HepG2 (cell line): ENCODE results near the gene TAGAP. TPM values are rescaled to one million over a fixed set of nuclear protein-coding genes. Genes with fewer than 3 reads are reported as not detected.

Experiments used
- CBX2 ChIP-seq, 2 experiments: fragments of 200-600 bp in 1 of 2; sonication (generic); formaldehyde crosslinking in 1 of 2; IDR thresholded peaks; 2 replicates each; pipeline versions ENCODE4 v1.7.0 to v1.8.1; 2018 to 2022; ENCODE audit warnings: low read depth in 2 of 2, low read length in 1 of 2, mild to moderate bottlenecking in 1 of 2, missing genetic modification reagents in 1 of 2
- ELF1 ChIP-seq: sonication (generic); formaldehyde crosslinking; IDR thresholded peaks from 2 replicates; pipeline ENCODE4 v1.4.0; 2020; ENCODE audit warnings: missing genetic modification reagents
- MAX ChIP-seq: IDR thresholded peaks from 2 replicates; pipeline ENCODE4 v1.6.1; 2012; ENCODE audit warnings: inconsistent platforms
- MYNN ChIP-seq: sonication (generic); formaldehyde crosslinking; IDR thresholded peaks from 2 replicates; pipeline ENCODE4 v1.4.0; 2020; ENCODE audit warnings: mild to moderate bottlenecking, low read depth, missing genetic modification reagents
- POGK ChIP-seq: sonication (generic); formaldehyde crosslinking; conservative IDR thresholded peaks from 2 replicates; pipeline ENCODE4 v1.8.0; 2022; ENCODE audit warnings: mild to moderate bottlenecking, moderate library complexity, missing genetic modification reagents
- REPIN1 ChIP-seq: sonication (generic); formaldehyde crosslinking; IDR thresholded peaks from 2 replicates; pipeline ENCODE4 v1.8.0; 2022; ENCODE audit warnings: missing genetic modification reagents, low read depth, mild to moderate bottlenecking, borderline replicate concordance
- RNF2 ChIP-seq: fragments of 450-650 bp; conservative IDR thresholded peaks from 2 replicates; pipeline ENCODE4 v1.6.1; 2016; ENCODE audit warnings: low read depth
- RNF219 ChIP-seq: sonication (generic); formaldehyde crosslinking; IDR thresholded peaks from 2 replicates; pipeline ENCODE4 v1.5.0; 2020; ENCODE audit warnings: mild to moderate bottlenecking, missing genetic modification reagents
- SNAPC4 ChIP-seq: sonication (generic); formaldehyde crosslinking; IDR thresholded peaks from 2 replicates; pipeline ENCODE4 v1.4.0; 2020; ENCODE audit warnings: mild to moderate bottlenecking, missing genetic modification reagents
- SOX6 ChIP-seq, 2 experiments: fragments of 450-650 bp in 1 of 2; sonication (generic) in 1 of 2; formaldehyde crosslinking in 1 of 2; IDR thresholded peaks; 2 replicates each; pipeline versions ENCODE4 v1.4.0 to v1.6.1; 2017 to 2020; ENCODE audit warnings: antibody characterized with exemption in 1 of 2, mild to moderate bottlenecking in 1 of 2, missing genetic modification reagents in 1 of 2
- TEAD3 ChIP-seq: optimal IDR thresholded peaks from 2 replicates; pipeline ENCODE3; 2016; ENCODE audit warnings: borderline replicate concordance
- TP53 ChIP-seq: sonication (generic); formaldehyde crosslinking; conservative IDR thresholded peaks from 2 replicates; pipeline ENCODE4 v1.4.0; 2020; ENCODE audit warnings: missing genetic modification reagents
- ZEB1 ChIP-seq: IDR thresholded peaks from 2 replicates; pipeline ENCODE4 v1.6.1; 2012; ENCODE audit warnings: mild to moderate bottlenecking, low read depth, inconsistent platforms; ENCODE audit not compliant: insufficient replicate concordance
- ZNF101 ChIP-seq: sonication (generic); formaldehyde crosslinking; IDR thresholded peaks from 2 replicates; pipeline ENCODE4 v1.4.0; 2020; ENCODE audit warnings: mild to moderate bottlenecking, low read depth, missing genetic modification reagents, borderline replicate concordance
- ZNF430 ChIP-seq: sonication (generic); formaldehyde crosslinking; IDR thresholded peaks from 2 replicates; pipeline ENCODE4 v1.9.0; 2021; ENCODE audit warnings: mild to moderate bottlenecking, missing genetic modification reagents
- ZNF605 ChIP-seq: sonication (generic); formaldehyde crosslinking; IDR thresholded peaks from 2 replicates; pipeline ENCODE4 v1.8.0; 2022; ENCODE audit warnings: mild to moderate bottlenecking, missing genetic modification reagents
- ZNF660 ChIP-seq: sonication (generic); formaldehyde crosslinking; IDR thresholded peaks from 2 replicates; pipeline ENCODE4 v1.5.1; 2020; ENCODE audit warnings: mild to moderate bottlenecking, low read depth, missing genetic modification reagents, borderline replicate concordance
- ZNF850 ChIP-seq: sonication (generic); formaldehyde crosslinking; conservative IDR thresholded peaks from 2 replicates; pipeline ENCODE4 v1.9.0; 2021; ENCODE audit warnings: mild to moderate bottlenecking, missing genetic modification reagents
- polyA plus RNA-seq, 8 experiments: library from polyadenylated mRNA; depleted of rRNA in 3 of 8; stranded (reverse) in 7 of 8; unstranded in 1 of 8; fragments of >200 nt; fragmentation: Illumina TruSeq in 4 of 8; extraction: Trizol in 4 of 8; gene quantifications; 2 replicates each; pipeline versions ENCODE4 v1.2.1 to v1.2.3, GENCODE V29; 2011 to 2016; ENCODE audit warnings: low read depth in 4 of 8, missing spikeins in 1 of 8, mixed read lengths in 1 of 8; ENCODE audit not compliant: insufficient read depth in 1 of 8
- total RNA-seq, 5 experiments: library from RNA; depleted of rRNA; stranded (reverse); fragments of >200 nt; fragmentation: Illumina TruSeq; extraction: Trizol; gene quantifications; 2 replicates each; pipeline ENCODE4 v1.2.3, GENCODE V29; 2016; ENCODE audit warnings: low read depth in 1 of 5

The TAGAP gene
- total and polyA plus RNA-seq, 2 of the 13 experiments (the other 11 are each of a cell fraction or from before 2014, with no cell fraction given) = not detected

GRCh38 chr6:159042003-159042825 lies 2.6 kb downstream of the TAGAP start (continued):
- no peak for TF ChIP-seq SNAPC4
- TF ChIP-seq MAX = no peak
- TF ChIP-seq ZNF605 (CRISPR knock-in tag) = no peak
- no peak for TF ChIP-seq SOX6 (IDR thresholded peaks at IDR 0.05)
- no peak for TF ChIP-seq SOX6 (CRISPR knock-in tag; IDR thresholded peaks at IDR 0.05)
- peak; percentile 52 for TF ChIP-seq ZEB1
- 0 out of 2 replicates have a peak, but pooled peaks have one; percentile 24 for TF ChIP-seq REPIN1 (CRISPR knock-in tag)
- no peak for TF ChIP-seq ZNF101 (CRISPR knock-in tag)
- peak; percentile 55 for TF ChIP-seq TEAD3
- TF ChIP-seq ELF1 (CRISPR knock-in tag) = no peak
- no peak for TF ChIP-seq ZNF430 (CRISPR knock-in tag)
- no peak for TF ChIP-seq TP53 (CRISPR knock-in tag)
- TF ChIP-seq POGK (CRISPR knock-in tag) = no peak
- TF ChIP-seq RNF2 = peak; percentile 54; the same call in 1 of the 2 replicates
- TF ChIP-seq ZNF850 (CRISPR knock-in tag) = no peak
- TF ChIP-seq RNF219 = no peak
- no peak for TF ChIP-seq ZNF660 (CRISPR knock-in tag)
- TF ChIP-seq MYNN (CRISPR knock-in tag) = no peak
- TF ChIP-seq CBX2 (IDR thresholded peaks at IDR 0.05; ENCODE audit: low read depth, low read length) = no peak
- TF ChIP-seq CBX2 (CRISPR knock-in tag; IDR thresholded peaks at IDR 0.05; ENCODE audit: low read depth) = no peak
